Measurements from ENCODE around the gene HADHA.
"Not testable (repeated sequence)": the region's sequence is repeated elsewhere in the genome, so short reads cannot be mapped to it uniquely, and the experiment has no call there.

The HADHA gene

DNA sequence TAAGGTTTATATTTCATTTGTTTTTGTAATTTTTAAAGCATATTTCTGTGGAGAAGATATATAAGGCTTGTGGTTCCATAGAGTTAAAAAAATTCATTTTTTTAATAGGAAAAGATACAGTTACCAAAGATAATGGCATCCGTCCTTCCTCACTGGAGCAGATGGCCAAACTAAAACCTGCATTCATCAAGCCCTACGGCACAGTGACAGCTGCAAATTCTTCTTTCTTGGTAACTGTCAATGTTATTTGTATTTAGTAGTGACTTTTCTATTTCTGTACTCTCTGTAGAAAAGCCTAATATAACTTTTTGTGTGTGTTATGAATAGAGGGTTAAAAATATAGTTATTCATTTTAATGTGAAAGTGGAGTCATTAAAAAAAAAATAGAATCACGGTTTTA, 35.5 kb upstream of the HADHA start:
- H3K4me3 ChIP-seq (ENCODE audit: low read depth, low read length), result no peak overlapping the region

DNA sequence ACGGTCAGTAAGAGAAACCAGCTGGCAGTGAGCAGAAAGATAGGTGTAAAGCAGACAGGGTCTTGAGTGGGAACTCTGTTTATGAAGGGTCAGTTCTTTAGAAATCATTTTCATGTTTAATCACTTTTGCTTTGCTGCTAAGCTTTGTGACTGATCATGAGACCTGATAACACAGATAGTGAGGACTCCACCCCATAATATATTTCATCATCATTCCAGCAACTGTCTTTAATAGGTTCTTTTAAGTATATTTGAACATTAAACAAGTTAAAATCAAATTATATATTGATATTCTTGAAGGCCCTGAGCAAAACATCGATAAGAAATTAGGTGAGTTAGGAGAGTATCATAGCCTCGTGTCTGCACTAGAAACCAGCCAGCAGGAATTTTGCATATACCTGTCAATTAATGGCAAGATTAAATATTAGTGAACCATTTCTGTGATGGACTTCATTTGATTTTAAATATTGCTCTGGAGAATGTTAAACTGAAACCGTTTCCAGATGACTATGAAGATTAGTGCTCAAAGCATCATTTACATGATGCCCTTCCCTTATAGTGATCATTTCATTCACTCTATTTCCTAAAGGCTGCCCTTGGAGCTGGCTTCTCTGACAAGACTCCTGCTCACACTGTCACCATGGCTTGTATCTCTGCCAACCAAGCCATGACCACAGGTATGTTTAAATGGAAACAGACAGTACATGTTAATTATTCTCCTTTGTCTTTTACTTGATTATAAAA, 32.2 kb upstream of the HADHA start:
- no peak overlapping the region for H3K4me3 ChIP-seq (ENCODE audit: low read depth, low read length)
- TF ChIP-seq, protein P1, sequence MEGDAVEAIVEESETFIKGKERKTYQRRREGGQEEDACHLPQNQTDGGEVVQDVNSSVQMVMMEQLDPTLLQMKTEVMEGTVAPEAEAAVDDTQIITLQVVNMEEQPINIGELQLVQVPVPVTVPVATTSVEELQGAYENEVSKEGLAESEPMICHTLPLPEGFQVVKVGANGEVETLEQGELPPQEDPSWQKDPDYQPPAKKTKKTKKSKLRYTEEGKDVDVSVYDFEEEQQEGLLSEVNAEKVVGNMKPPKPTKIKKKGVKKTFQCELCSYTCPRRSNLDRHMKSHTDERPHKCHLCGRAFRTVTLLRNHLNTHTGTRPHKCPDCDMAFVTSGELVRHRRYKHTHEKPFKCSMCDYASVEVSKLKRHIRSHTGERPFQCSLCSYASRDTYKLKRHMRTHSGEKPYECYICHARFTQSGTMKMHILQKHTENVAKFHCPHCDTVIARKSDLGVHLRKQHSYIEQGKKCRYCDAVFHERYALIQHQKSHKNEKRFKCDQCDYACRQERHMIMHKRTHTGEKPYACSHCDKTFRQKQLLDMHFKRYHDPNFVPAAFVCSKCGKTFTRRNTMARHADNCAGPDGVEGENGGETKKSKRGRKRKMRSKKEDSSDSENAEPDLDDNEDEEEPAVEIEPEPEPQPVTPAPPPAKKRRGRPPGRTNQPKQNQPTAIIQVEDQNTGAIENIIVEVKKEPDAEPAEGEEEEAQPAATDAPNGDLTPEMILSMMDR (IDR thresholded peaks at IDR 0.05; ENCODE audit: low read depth, low read length), result no peak

More for the DNA sequence above, 35.5 kb upstream of the HADHA start:
- TF ChIP-seq, protein P1 (IDR thresholded peaks at IDR 0.05; ENCODE audit: low read depth, low read length), result no peak

DNA sequence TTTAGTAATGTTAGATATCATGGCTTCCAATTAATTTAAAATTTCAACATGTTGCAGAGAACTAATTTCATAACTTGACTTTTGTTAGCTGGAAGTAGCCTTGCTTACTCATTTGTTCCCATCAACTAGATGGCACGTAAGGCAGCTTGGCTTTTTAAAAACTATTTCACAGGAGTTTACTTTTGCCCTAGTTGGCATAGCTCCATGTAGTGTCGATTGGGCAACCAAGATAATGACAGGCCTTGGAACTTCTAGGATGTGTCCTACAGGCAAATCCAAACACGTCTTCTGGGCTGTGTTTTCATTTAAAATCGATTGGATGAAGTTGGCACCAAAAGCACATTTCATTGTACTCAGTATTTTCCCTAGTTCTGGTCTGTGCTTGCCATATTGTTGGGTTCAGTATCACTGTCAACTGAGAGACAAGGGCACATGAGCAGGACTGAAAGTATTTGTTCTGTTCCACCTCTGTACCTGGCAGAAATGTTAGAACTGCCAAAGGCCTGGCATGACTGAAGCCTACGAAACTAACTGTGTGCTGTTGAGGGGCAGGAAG, 29.7 kb upstream of the HADHA start:
- TF ChIP-seq, protein P1 (IDR thresholded peaks at IDR 0.05; ENCODE audit: low read depth, low read length), result no peak
- H3K4me3 ChIP-seq (ENCODE audit: low read depth, low read length), result no peak overlapping the region

DNA sequence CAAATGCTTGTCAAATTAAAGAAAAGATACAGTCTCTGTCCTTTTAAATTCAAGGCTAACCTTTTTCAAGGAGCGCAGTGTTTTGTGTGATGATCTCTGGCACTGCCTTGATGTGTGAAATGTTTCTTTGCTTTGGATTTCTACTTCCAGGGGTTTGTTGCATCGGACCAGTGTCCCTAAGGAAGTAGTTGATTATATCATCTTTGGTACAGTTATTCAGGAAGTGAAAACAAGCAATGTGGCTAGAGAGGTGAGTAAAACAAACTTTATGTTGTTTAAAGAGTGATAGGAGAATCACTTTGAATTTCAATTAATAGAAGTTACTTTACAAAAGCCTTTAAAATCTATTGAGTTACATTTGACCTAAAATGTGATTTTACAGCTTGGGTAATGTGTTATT, 29.1 kb upstream of the HADHA start:
- no peak overlapping the region for H3K4me3 ChIP-seq (ENCODE audit: low read depth, low read length)
- TF ChIP-seq, protein P1 (IDR thresholded peaks at IDR 0.05; ENCODE audit: low read depth, low read length), result no peak

DNA sequence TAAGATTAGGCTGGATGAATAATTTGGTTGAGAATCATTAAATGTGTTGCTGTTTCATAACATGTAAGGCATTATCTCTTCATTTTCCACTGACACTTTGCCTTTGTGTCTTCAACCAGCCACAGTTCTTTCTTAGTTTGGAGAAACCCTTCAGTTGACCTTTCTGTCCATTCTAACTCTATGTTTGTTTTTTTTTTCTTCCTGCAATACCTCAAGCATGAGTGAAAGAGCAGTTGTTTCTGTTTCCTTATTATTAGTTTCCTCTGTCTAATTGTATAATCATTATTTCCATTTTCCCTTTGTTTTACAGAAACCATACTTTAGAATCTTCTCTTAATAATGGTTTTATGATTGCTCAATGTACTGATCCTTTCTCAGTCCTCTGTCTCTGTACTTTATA, 25.9 kb upstream of the HADHA start:
- TF ChIP-seq, protein P1 (IDR thresholded peaks at IDR 0.05; ENCODE audit: low read depth, low read length), result no peak
- no peak overlapping the region for H3K4me3 ChIP-seq (ENCODE audit: low read depth, low read length)

DNA sequence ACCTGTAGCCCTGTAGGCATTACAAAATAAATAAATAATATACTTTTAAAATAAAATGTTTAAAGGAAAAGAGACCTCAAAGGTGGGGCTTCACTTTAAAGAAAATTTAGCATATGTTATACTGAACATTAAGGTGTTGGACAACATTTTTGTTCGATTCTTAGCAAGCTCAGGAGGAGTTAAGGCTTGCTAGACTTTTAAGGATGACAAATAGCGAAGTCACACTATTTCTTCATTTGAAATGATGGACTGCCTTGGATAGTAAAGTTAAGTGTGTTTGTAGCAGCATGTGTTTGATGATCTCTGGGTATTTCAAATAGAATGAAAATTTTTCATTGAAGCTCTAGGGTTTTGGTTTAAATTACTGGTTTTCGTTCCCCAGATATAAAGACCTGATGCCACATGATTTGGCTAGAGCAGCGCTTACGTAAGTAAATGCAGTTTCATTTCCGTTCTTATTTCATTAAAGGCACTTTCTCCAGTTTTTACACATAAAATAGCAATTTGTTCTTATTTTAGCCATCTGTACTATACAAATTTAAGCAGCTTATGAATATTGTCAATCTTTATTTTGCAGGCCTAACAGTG, 25.2 kb upstream of the HADHA start:
- H3K4me3 ChIP-seq (ENCODE audit: low read depth, low read length), result no peak overlapping the region
- TF ChIP-seq, protein P1 (IDR thresholded peaks at IDR 0.05; ENCODE audit: low read depth, low read length), result no peak

DNA sequence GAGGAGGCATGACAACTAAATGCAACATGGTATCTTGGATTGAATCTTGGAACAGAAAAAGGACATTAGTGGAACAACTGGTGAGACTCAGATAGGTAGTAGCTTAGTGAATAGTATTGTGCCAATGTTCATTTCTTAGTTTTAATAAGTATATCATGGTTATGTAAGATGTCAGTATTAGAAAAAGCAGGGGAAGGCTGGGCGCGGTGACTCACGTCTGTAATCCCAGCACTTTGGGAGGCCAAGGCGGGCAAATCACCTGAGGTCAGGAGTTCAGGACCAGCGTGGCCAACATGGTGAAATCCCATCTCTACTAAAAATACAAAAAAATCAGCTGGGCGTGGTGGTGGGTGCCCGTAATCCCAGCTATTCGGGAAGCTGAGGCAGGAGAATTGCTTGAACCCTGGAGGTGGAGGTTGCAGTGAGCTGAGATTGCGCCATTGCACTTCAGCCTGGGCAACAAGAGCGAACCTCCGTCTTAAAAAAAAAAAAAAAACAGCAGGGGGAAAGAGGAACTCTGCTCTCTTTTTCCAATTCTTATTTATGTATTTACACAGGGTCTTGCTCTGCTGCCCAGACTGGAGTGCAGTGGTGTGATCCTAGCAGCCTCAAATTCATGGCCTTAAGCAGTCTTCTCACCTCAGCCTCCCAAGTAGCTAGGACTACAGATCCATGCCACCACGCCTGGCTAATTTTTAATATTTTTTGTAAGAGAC, 24.4 kb upstream of the HADHA start:
- H3K4me3 ChIP-seq (ENCODE audit: low read depth, low read length), result not testable (repeated sequence)

Measured in WI38 (cell line).